Sciatic nerve (tissue), 2 donors: ENCODE measurements around the gene BICRA. TPM values are rescaled to one million over a fixed set of nuclear protein-coding genes. Genes with fewer than 3 reads are reported as not detected.

Source experiments
- ATAC-seq: fragments of 200-7000 bp; cut with Tn5 transposase; one replicate; pipeline ENCODE4 v1.9.1; 2020; ENCODE audit warnings: mild to moderate bottlenecking, moderate library complexity
- DNase-seq: peaks from one replicate; pipeline ENCODE4 v3.0.0-alpha.2; 2020; ENCODE audit warnings: low spot score
- intact Hi-C: fragments of 100-400 bp; cut with DNase I; formaldehyde crosslinking; loops from one replicate; pipeline ENCODE4 v1.14.2; 2022
- total RNA-seq: library from RNA; stranded (reverse); fragmentation: NEBNext Ultra II Directional; extraction: Animal tissue kit (Norgen Biotek cat#: 25700); gene quantifications from one replicate; pipeline ENCODE4 v1.2.1, GENCODE V29; 2021
- donor health status: DM: no; HTN: no; CAD: no.
- donor health status: DM: no; HTN: no; CAD: no.

The BICRA gene
- total RNA-seq, 1 donor from 2014 or later, result 23.9 TPM

GRCh38 chr19:47600246-47601179 is 8.4 kb upstream of the BICRA start:
- peak; percentile 100 for DNase-seq
- ATAC-seq, result peak; percentile 99
- intact Hi-C loops, result no loop called here

- ATAC-seq, result no peak
- DNase-seq, result no peak
- intact Hi-C loops, result no loop called here
These were observed 7.6 kb upstream of the BICRA start for GRCh38 chr19:47601180-47601904.

GRCh38 chr19:47603706-47604565 is 5.0 kb upstream of the BICRA start:
- no peak for ATAC-seq
- intact Hi-C loops, result no loop called here

GRCh38 chr19:47607564-47608073 is 1.3 kb upstream of the BICRA start:
- DNase-seq, result no peak
- no peak for ATAC-seq
- intact Hi-C loops, result no loop called here

More at GRCh38 chr19:47603706-47604565, 5.0 kb upstream of the BICRA start:
- DNase-seq, result no peak

- DNase-seq, result peak; percentile 96
- ATAC-seq, result peak; percentile 94
- intact Hi-C loops, result no loop called here
These were observed 638 bp upstream of the BICRA start for GRCh38 chr19:47608074-47608918.

GRCh38 chr19:47609906-47610894 is 1.3 kb downstream of the BICRA start:
- DNase-seq (peak; percentile 69), ATAC-seq (peak; percentile 17)
- intact Hi-C loops, result no loop called here

- no peak for ATAC-seq
- no peak for DNase-seq
- intact Hi-C loops, result no loop called here
These were observed 2.0 kb downstream of the BICRA start for GRCh38 chr19:47610902-47611301.

GRCh38 chr19:47613165-47614020 is 4.5 kb downstream of the BICRA start:
- ATAC-seq, result no peak
- no peak for DNase-seq
- intact Hi-C loops, result no loop called here

GRCh38 chr19:47614021-47614295 is 5.0 kb downstream of the BICRA start:
- intact Hi-C loops, result no loop called here
- no peak for ATAC-seq
- DNase-seq, result no peak

- ATAC-seq, result no peak
- intact Hi-C loops, result no loop called here
- no peak for DNase-seq
These were observed 5.6 kb downstream of the BICRA start for GRCh38 chr19:47614559-47614958.

GRCh38 chr19:47615230-47615629 is 6.3 kb downstream of the BICRA start:
- intact Hi-C loops, result no loop called here
- no peak for ATAC-seq
- no peak for DNase-seq

- DNase-seq (no peak), ATAC-seq (peak; percentile 31)
- intact Hi-C loops, result no loop called here
These were observed 6.8 kb downstream of the BICRA start for GRCh38 chr19:47615714-47616113.

GRCh38 chr19:47618771-47619170 is 9.8 kb downstream of the BICRA start:
- ATAC-seq (peak; percentile 34), DNase-seq (no peak)
- intact Hi-C loops, result no loop called here

GRCh38 chr19:47619763-47620162 is 10.8 kb downstream of the BICRA start:
- DNase-seq, result no peak
- intact Hi-C loops, result no loop called here
- ATAC-seq, result no peak

- DNase-seq, result no peak
- no peak for ATAC-seq
- intact Hi-C loops, result no loop called here
These were observed 14.4 kb downstream of the BICRA start for GRCh38 chr19:47623151-47623920.

GRCh38 chr19:47623921-47624391 is 15.0 kb downstream of the BICRA start:
- DNase-seq, result no peak
- intact Hi-C loops, result no loop called here
- no peak for ATAC-seq
